Gastroesophageal sphincter (tissue), 3 donors: Measurements from ENCODE around the gene CLSTN2.

Source experiments
- CTCF ChIP-seq, 4 experiments: fragments of 200-600 bp in 2 of 4; fragments of 450-650 bp in 2 of 4; sonication (generic) in 1 of 4; IDR thresholded peaks; one replicate each; pipeline ENCODE4 v1.5.1; 2017 to 2019; ENCODE audit warnings: antibody characterized with exemption in 4 of 4, mild to moderate bottlenecking in 2 of 4, moderate library complexity in 2 of 4
- POLR2A ChIP-seq, 2 donors: fragments of 450-650 bp; IDR thresholded peaks; one replicate each; pipeline ENCODE4 v1.6.1; 2017; ENCODE audit warnings: antibody characterized with exemption in 2 of 2, mild to moderate bottlenecking in 2 of 2, moderate library complexity in 1 of 2
- POLR2AphosphoS5 ChIP-seq: sonication (generic); formaldehyde crosslinking; IDR thresholded peaks from one replicate; pipeline ENCODE4 v1.6.1; 2017; ENCODE audit warnings: antibody characterized with exemption

GRCh38 chr3:140344082-140344454 lies 409.1 kb downstream of the CLSTN2 start:
- TF ChIP-seq CTCF (IDR thresholded peaks at IDR 0.05), result no peak
- no peak for TF ChIP-seq POLR2A (IDR thresholded peaks at IDR 0.05)
- TF ChIP-seq POLR2AphosphoS5, result no peak
